Panc1 (cell line): Measurements from ENCODE around the gene MBNL2.

Experiments
- TF ChIP-seq, protein P1 (sequence below): fragments of 450-650 bp; IDR thresholded peaks from 2 replicates; pipeline ENCODE4 v1.5.1; 2017; ENCODE audit warnings: mild to moderate bottlenecking
- TF ChIP-seq, protein P2 (sequence below), 2 experiments: IDR thresholded peaks; 2 replicates each; pipeline ENCODE4 v1.6.1; 2011 to 2012; ENCODE audit warnings: low read depth in 2 of 2, control low read depth in 1 of 2, low read length in 1 of 2, mild to moderate bottlenecking in 1 of 2, moderate library complexity in 1 of 2; ENCODE audit not compliant: insufficient read depth in 1 of 2

DNA sequence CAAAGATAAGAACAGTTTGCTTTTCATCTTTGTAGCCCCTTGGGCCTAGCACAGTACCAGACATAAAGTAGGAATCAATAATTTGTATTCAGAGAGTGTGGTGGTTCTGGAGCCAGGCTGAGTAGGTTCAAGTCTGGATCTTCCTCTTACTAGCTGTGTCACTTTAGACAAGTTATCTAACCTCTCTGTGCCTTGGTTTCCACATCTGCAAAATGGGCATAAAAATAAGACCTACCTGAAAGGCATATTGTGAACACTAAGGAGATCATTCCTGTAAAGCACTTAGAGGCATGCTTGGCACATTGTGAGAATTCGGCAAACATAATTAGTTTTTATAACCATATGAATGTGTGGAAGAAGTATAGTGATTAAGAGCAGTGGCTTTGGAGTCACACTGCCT, 95.8 kb downstream of the MBNL2 start:
- TF ChIP-seq, protein P1, sequence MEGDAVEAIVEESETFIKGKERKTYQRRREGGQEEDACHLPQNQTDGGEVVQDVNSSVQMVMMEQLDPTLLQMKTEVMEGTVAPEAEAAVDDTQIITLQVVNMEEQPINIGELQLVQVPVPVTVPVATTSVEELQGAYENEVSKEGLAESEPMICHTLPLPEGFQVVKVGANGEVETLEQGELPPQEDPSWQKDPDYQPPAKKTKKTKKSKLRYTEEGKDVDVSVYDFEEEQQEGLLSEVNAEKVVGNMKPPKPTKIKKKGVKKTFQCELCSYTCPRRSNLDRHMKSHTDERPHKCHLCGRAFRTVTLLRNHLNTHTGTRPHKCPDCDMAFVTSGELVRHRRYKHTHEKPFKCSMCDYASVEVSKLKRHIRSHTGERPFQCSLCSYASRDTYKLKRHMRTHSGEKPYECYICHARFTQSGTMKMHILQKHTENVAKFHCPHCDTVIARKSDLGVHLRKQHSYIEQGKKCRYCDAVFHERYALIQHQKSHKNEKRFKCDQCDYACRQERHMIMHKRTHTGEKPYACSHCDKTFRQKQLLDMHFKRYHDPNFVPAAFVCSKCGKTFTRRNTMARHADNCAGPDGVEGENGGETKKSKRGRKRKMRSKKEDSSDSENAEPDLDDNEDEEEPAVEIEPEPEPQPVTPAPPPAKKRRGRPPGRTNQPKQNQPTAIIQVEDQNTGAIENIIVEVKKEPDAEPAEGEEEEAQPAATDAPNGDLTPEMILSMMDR: no peak
- TF ChIP-seq, protein P2, sequence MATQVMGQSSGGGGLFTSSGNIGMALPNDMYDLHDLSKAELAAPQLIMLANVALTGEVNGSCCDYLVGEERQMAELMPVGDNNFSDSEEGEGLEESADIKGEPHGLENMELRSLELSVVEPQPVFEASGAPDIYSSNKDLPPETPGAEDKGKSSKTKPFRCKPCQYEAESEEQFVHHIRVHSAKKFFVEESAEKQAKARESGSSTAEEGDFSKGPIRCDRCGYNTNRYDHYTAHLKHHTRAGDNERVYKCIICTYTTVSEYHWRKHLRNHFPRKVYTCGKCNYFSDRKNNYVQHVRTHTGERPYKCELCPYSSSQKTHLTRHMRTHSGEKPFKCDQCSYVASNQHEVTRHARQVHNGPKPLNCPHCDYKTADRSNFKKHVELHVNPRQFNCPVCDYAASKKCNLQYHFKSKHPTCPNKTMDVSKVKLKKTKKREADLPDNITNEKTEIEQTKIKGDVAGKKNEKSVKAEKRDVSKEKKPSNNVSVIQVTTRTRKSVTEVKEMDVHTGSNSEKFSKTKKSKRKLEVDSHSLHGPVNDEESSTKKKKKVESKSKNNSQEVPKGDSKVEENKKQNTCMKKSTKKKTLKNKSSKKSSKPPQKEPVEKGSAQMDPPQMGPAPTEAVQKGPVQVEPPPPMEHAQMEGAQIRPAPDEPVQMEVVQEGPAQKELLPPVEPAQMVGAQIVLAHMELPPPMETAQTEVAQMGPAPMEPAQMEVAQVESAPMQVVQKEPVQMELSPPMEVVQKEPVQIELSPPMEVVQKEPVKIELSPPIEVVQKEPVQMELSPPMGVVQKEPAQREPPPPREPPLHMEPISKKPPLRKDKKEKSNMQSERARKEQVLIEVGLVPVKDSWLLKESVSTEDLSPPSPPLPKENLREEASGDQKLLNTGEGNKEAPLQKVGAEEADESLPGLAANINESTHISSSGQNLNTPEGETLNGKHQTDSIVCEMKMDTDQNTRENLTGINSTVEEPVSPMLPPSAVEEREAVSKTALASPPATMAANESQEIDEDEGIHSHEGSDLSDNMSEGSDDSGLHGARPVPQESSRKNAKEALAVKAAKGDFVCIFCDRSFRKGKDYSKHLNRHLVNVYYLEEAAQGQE (IDR thresholded peaks at IDR 0.05; ENCODE audit: insufficient read depth in 1 of 2, low read depth in 2 of 2, low read length in 1 of 2): no peak
